Endodermal cell (in vitro differentiated cells): Measurements from ENCODE around the gene SSTR5. TPM values are rescaled to one million over a fixed set of nuclear protein-coding genes. Genes with fewer than 3 reads are reported as not detected.

Source experiments
- DNase-seq: peaks from one replicate; pipeline ENCODE4 v3.0.0-alpha.2; 2017
- H3K27ac ChIP-seq: 2 replicates; pipeline ENCODE4 v1.5.1; 2013; ENCODE audit warnings: mild to moderate bottlenecking, low read depth, low read length, moderate library complexity
- H3K27me3 ChIP-seq: 2 replicates; pipeline ENCODE4 v1.6.1; 2013; ENCODE audit warnings: mild to moderate bottlenecking, low read length, moderate library complexity; ENCODE audit not compliant: insufficient read depth, control insufficient read depth, poor library complexity, severe bottlenecking
- H3K36me3 ChIP-seq: 2 replicates; pipeline ENCODE4 v1.7.0; 2013; ENCODE audit warnings: mild to moderate bottlenecking, low read length, moderate library complexity; ENCODE audit not compliant: control insufficient read depth, insufficient read depth
- H3K4me1 ChIP-seq: one replicate; pipeline ENCODE4 v1.7.0; 2013; ENCODE audit warnings: low read length; ENCODE audit not compliant: control insufficient read depth, insufficient read depth
- H3K4me3 ChIP-seq: 2 replicates; pipeline ENCODE4 v1.5.1; 2013; ENCODE audit warnings: mild to moderate bottlenecking, low read length, moderate library complexity
- H3K9ac ChIP-seq: 2 replicates; pipeline ENCODE4 v1.6.1; 2013; ENCODE audit warnings: mild to moderate bottlenecking, low read length, moderate library complexity; ENCODE audit not compliant: poor library complexity, severe bottlenecking; ENCODE audit errors: extremely low read depth
- H3K9me3 ChIP-seq: 2 replicates; pipeline ENCODE4 v1.6.1; 2013; ENCODE audit warnings: mild to moderate bottlenecking, low read length, moderate library complexity; ENCODE audit not compliant: control insufficient read depth
- H3K27ac Mint-ChIP-seq: 2 replicates; pipeline ENCODE4 v1.8.0; 2020; ENCODE audit warnings: mixed read lengths
- H3K27me3 Mint-ChIP-seq: 2 replicates; pipeline ENCODE4 v1.8.0; 2021; ENCODE audit warnings: mild to moderate bottlenecking, mixed read lengths; ENCODE audit not compliant: insufficient read depth
- H3K36me3 Mint-ChIP-seq: 2 replicates; pipeline ENCODE4 v1.8.0; 2020; ENCODE audit warnings: low read depth, mixed read lengths
- H3K4me1 Mint-ChIP-seq: 2 replicates; pipeline ENCODE4 v1.8.0; 2020; ENCODE audit warnings: mixed read lengths
- H3K4me3 Mint-ChIP-seq: 2 replicates; pipeline ENCODE4 v1.8.0; 2020; ENCODE audit warnings: mild to moderate bottlenecking, moderate library complexity, mixed read lengths
- H3K9me3 Mint-ChIP-seq: 2 replicates; pipeline ENCODE4 v1.8.0; 2020; ENCODE audit warnings: mild to moderate bottlenecking, mixed read lengths
- WGBS, 2 experiments: methylation state at CpG; one replicate each; pipeline versions ENCODE4 v1.1.5 to v1.1.7; 2013; ENCODE audit warnings: missing lambda C conversion rate in 2 of 2, mixed read lengths in 1 of 2; ENCODE audit not compliant: insufficient coverage in 1 of 2, insufficient read length in 1 of 2; 5-methylcytosine and 5-hydroxymethylcytosine counted together
- total RNA-seq, 2 donors: library from RNA; stranded (reverse); fragmentation: NEBNext Ultra II Directional in 1 of 2; extraction: Animal tissue kit (Norgen Biotek cat#: 25700) in 1 of 2; gene quantifications; 2 replicates in 1 of 2; 3 replicates in 1 of 2; pipeline ENCODE4 v1.2.1, GENCODE V29; 2021
- TF ChIP-seq, protein P1 (sequence below): fragments of 200-600 bp; sonication (generic); conservative IDR thresholded peaks from 2 replicates; pipeline ENCODE4 v1.5.0; 2021; ENCODE audit warnings: antibody characterized with exemption, mild to moderate bottlenecking

SSTR5 gene
- total RNA-seq, 2 donors from 2014 or later = 0.64 to 1.3 TPM

DNA sequence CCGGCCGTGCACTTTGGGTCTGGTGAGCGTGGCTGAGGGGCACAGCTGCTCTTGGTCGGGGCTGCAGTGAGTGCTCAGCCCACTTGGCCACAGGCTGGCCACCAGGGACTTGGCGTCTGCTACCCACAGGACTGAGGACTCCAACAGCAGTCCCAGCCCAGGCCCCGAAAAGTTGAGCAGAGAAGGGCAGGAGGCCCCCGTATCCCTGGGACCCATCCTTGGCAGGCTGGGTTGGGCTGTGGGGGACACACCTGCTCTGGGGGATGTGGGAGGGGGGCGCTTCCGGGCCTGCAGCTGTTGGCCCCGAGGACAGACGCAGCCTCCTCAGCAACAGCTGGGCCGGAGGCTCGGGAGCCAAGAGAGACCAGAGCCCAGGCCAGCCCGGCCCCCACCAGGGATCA, 19.4 kb upstream of the SSTR5 start:
- Histone ChIP-seq H3K27ac (no peak overlapping the region), H3K4me3 (no peak overlapping the region), H3K36me3 (no peaks in the 10 kb centered on the region), H3K9ac (no peak overlapping the region), H3K27me3 (no peaks in the 10 kb centered on the region), H3K4me1 (no peaks in the 10 kb centered on the region), H3K9me3 (no peaks in the 10 kb centered on the region)
- H3K27ac Mint-ChIP-seq = no peak overlapping the region
- H3K4me3 Mint-ChIP-seq = no peak overlapping the region
- 89 to 91% methylated on average over 6 to 14 of the region's 14 CpGs for WGBS, 2 experiments
- H3K9me3 Mint-ChIP-seq = no peaks in the 10 kb centered on the region
- DNase-seq = no peak
- no peaks in the 10 kb centered on the region for H3K4me1 Mint-ChIP-seq
- no peaks in the 10 kb centered on the region for H3K36me3 Mint-ChIP-seq
- TF ChIP-seq, protein P1, sequence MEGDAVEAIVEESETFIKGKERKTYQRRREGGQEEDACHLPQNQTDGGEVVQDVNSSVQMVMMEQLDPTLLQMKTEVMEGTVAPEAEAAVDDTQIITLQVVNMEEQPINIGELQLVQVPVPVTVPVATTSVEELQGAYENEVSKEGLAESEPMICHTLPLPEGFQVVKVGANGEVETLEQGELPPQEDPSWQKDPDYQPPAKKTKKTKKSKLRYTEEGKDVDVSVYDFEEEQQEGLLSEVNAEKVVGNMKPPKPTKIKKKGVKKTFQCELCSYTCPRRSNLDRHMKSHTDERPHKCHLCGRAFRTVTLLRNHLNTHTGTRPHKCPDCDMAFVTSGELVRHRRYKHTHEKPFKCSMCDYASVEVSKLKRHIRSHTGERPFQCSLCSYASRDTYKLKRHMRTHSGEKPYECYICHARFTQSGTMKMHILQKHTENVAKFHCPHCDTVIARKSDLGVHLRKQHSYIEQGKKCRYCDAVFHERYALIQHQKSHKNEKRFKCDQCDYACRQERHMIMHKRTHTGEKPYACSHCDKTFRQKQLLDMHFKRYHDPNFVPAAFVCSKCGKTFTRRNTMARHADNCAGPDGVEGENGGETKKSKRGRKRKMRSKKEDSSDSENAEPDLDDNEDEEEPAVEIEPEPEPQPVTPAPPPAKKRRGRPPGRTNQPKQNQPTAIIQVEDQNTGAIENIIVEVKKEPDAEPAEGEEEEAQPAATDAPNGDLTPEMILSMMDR = no peak
- H3K27me3 Mint-ChIP-seq = peaks cover 2% of the 10 kb centered on the region

- 88 to 94% methylated on average over 10 to 21 of the region's 21 CpGs for WGBS, 2 experiments
- Histone ChIP-seq H3K27me3 (no peaks in the 10 kb centered on the region), H3K36me3 (no peaks in the 10 kb centered on the region), H3K9me3 (peaks cover under 1% of the 10 kb centered on the region), H3K4me1 (no peaks in the 10 kb centered on the region), H3K4me3 (no peak overlapping the region), H3K27ac (no peak overlapping the region), H3K9ac (no peak overlapping the region)
- no peak for DNase-seq
- Mint-ChIP-seq H3K27ac (no peak overlapping the region), H3K4me1 (no peaks in the 10 kb centered on the region), H3K9me3 (peaks cover 3% of the 10 kb centered on the region), H3K4me3 (no peak overlapping the region), H3K27me3 (peaks cover 2% of the 10 kb centered on the region), H3K36me3 (no peaks in the 10 kb centered on the region)
- TF ChIP-seq, protein P1 = no peak
Measured at GRCh38 chr16:1053700-1054368, 18.7 kb upstream of the SSTR5 start.

DNA sequence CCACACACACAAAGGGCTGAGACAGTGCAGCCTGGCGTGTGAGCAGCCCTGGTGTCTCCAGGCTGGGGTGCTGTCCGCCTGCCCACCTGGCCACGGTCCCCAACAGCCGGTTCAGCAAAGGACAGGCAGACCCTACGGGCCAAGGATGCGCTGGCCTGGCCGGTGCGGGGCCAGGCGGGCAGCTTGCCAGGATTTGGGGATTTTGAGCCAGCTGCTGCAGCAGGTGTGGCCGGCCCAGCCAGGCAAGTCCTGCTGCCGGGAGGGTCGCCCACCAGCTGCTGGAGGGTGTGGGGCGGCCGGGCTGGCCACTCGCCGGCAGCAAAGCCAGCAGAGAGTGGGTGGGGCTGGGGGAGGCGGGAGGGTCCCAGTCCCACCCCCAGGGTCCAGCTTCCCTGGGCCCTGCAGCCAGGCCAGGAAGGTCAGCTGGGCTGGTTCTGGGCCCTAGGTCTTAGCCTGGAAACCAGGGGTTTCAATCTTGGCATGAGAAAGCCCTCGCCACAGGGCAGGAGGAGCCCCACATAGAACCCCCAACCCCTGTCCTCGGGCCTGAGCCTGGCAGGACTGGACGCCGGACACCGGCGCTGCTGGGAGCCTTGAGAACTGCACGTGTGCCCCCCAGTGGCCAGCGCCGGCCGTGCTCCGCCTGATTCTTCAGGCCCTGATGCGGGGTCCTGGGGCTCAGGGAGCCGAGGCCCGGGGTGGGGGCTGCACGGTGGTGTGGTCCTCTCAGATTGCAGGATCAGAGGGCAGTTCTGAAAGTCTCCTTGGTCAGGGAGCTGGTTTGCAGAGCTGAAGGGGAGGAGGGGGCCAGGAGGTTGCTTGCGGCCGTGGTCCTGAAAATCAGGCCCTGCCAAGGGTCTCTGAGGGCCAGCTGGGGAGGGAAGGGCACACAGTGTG, 17.6 kb upstream of the SSTR5 start:
- no peak overlapping the region for H3K4me3 ChIP-seq
- DNase-seq = peak; percentile 90
- H3K4me1 ChIP-seq = no peaks in the 10 kb centered on the region
- no peak overlapping the region for H3K4me3 Mint-ChIP-seq
- no peaks in the 10 kb centered on the region for H3K36me3 ChIP-seq
- no peak overlapping the region for H3K27ac ChIP-seq
- H3K27me3 ChIP-seq = no peaks in the 10 kb centered on the region
- H3K9me3 Mint-ChIP-seq = peaks cover 10% of the 10 kb centered on the region
- WGBS, 2 experiments = 51 to 89% methylated on average over 7 to 34 of the region's 34 CpGs
- H3K4me1 Mint-ChIP-seq = no peaks in the 10 kb centered on the region
- H3K27ac Mint-ChIP-seq = no peak overlapping the region
- H3K36me3 Mint-ChIP-seq = no peaks in the 10 kb centered on the region
- TF ChIP-seq, protein P1 = peak; percentile 90
- H3K27me3 Mint-ChIP-seq = peaks cover 2% of the 10 kb centered on the region
- no peak overlapping the region for H3K9ac ChIP-seq
- H3K9me3 ChIP-seq = peaks cover 6% of the 10 kb centered on the region
